ENCODE measurements around the gene VSIG4. TPM values are rescaled to one million over a fixed set of nuclear protein-coding genes. Genes with fewer than 3 reads are reported as not detected.

Gene VSIG4
- total and polyA plus RNA-seq, 2 experiments from 2014 or later, result not detected

DNA sequence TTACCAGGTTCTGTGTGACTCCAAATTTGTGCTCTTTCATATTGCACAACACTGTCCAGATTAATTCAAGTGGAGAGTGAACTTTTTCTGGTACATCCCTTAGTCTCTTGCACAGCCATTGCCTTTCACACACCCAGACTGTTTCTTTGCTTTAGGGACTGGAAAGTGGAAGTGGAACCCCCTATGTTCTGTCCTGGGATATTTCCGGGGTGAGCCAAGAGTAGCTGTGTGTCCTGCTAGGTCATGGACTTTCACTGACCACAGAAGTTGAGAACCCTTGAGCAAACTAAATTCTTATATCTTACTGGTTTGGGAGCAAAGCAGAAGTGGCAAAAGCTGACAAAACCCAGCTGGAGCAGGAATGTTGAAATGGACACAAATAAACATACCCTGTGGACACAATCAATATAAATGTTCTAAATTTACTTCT is 10.3 kb upstream of the VSIG4 start:
- Histone ChIP-seq H3K4me2 (ENCODE audit: unreplicated experiment) (no peak overlapping the region), H3F3A (ENCODE audit: insufficient read depth) (no peaks in the 10 kb centered on the region), H3K9ac (no peak overlapping the region), H3K4me1 (ENCODE audit: insufficient read depth) (no peaks in the 10 kb centered on the region), H3K9me3 (ENCODE audit: low read depth) (no peaks in the 10 kb centered on the region), H3K27ac (no peak overlapping the region), H3K4me3 (no peak overlapping the region), H3K27me3 (replicated peaks; ENCODE audit: insufficient read depth) (no peaks in the 10 kb centered on the region), H4K20me1 (ENCODE audit: insufficient read depth) (no peaks in the 10 kb centered on the region), H3K79me2 (ENCODE audit: insufficient read depth) (no peaks in the 10 kb centered on the region), H3K36me3 (ENCODE audit: low read depth) (no peaks in the 10 kb centered on the region), H3K9me2 (ENCODE audit: insufficient read depth) (no peaks in the 10 kb centered on the region), H2AFZ (no peak overlapping the region)
- DNase-seq, result no peak
- in situ Hi-C loops (cut with MboI), result no loop called here
- WGBS, 2 experiments (ENCODE audit: low coverage in 1 of 2, low lambda C conversion rate in 2 of 2, missing lambda C conversion rate in 2 of 2), result 86 to 90% methylated on average over 1 of the region's 1 CpG
- TF ChIP-seq EZH2 (IDR thresholded peaks at IDR 0.05; ENCODE audit: insufficient read depth, poor library complexity, severe bottlenecking), result no peak
- no peak for TF ChIP-seq EZH2phosphoT487 (IDR thresholded peaks at IDR 0.05; ENCODE audit: insufficient read depth, low read depth)

DNA sequence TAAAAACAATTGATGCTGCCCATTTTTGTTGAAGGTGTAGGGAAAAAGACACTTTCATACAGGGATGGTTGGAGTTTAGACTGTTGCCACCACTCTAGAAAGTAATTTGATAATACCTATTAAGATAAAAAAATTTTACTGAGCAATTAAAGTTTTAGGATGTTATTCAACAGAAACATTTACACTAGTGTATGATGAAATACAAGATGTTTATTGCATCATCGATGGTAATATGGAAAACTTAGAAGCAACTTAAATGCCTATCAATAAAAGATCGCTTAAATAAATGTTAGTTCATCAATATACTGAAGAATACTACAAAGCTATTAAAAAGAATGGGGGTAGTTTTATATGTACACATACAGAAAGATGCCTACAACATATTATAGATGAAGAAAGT is 9.2 kb upstream of the VSIG4 start:
- Histone ChIP-seq H3K27me3 (replicated peaks; ENCODE audit: insufficient read depth) (no peaks in the 10 kb centered on the region), H3K4me2 (ENCODE audit: unreplicated experiment) (no peak overlapping the region), H2AFZ (no peak overlapping the region), H3K9ac (no peak overlapping the region), H4K20me1 (ENCODE audit: insufficient read depth) (no peaks in the 10 kb centered on the region), H3F3A (ENCODE audit: insufficient read depth) (no peaks in the 10 kb centered on the region), H3K4me1 (ENCODE audit: insufficient read depth) (no peaks in the 10 kb centered on the region), H3K36me3 (ENCODE audit: low read depth) (no peaks in the 10 kb centered on the region), H3K79me2 (ENCODE audit: insufficient read depth) (no peaks in the 10 kb centered on the region), H3K9me2 (ENCODE audit: insufficient read depth) (no peaks in the 10 kb centered on the region), H3K9me3 (ENCODE audit: low read depth) (no peaks in the 10 kb centered on the region), H3K27ac (no peak overlapping the region), H3K4me3 (no peak overlapping the region)
- in situ Hi-C loops (cut with MboI), result loop anchor here (25.0 kb wide), 1 partner anchor 688 kb away; no protein-coding TSS in a partner anchor
- no peak for DNase-seq
- no peak for TF ChIP-seq EZH2phosphoT487 (IDR thresholded peaks at IDR 0.05; ENCODE audit: insufficient read depth, low read depth)
- no peak for TF ChIP-seq EZH2 (IDR thresholded peaks at IDR 0.05; ENCODE audit: insufficient read depth, poor library complexity, severe bottlenecking)
- WGBS, 2 experiments (ENCODE audit: low coverage in 1 of 2, low lambda C conversion rate in 2 of 2, missing lambda C conversion rate in 2 of 2), result 76 to 78% methylated on average over 2 of the region's 2 CpGs

DNA sequence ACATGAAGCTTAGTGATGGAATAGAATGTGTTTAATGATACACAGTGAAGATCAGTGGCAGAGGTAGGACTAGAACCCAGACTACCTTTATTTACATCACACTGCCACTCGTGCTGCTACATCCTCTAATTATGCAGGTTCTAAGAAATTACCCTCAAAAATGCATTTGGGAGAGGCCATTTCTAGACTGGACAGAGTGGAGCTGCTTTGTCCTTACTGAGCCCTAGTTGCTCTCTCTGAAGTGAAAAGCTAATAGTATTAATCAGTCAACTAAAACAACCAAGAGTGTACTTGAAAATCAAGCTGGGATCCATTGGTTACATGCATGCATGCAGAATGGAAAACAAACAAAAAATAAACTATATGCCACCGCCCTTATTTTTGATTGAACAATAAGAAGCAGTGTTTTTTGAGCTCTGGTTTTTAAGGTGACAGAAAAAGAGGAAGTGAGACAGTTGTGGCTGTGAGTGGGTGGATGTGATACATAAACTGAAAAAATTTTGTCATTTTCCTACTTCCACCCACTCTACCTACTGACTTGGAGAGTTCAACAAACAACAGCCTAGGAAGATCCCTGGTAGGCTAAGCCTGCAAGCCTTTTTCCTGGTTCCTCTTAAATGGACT is 6.8 kb upstream of the VSIG4 start:
- Histone ChIP-seq H3K9me2 (ENCODE audit: insufficient read depth) (no peaks in the 10 kb centered on the region), H3K36me3 (ENCODE audit: low read depth) (no peaks in the 10 kb centered on the region), H4K20me1 (ENCODE audit: insufficient read depth) (no peaks in the 10 kb centered on the region), H3K27me3 (replicated peaks; ENCODE audit: insufficient read depth) (no peaks in the 10 kb centered on the region), H3K4me2 (ENCODE audit: unreplicated experiment) (no peak overlapping the region), H3K79me2 (ENCODE audit: insufficient read depth) (no peaks in the 10 kb centered on the region), H2AFZ (no peak overlapping the region), H3F3A (ENCODE audit: insufficient read depth) (no peaks in the 10 kb centered on the region), H3K9ac (no peak overlapping the region), H3K27ac (no peak overlapping the region), H3K4me1 (ENCODE audit: insufficient read depth) (no peaks in the 10 kb centered on the region), H3K9me3 (ENCODE audit: low read depth) (no peaks in the 10 kb centered on the region), H3K4me3 (no peak overlapping the region)
- in situ Hi-C loops (cut with MboI), result loop anchor here (25.0 kb wide), 1 partner anchor 691 kb away; no protein-coding TSS in a partner anchor
- DNase-seq, result peak; percentile 0
- 0 to 5% methylated on average over 2 of the region's 2 CpGs for WGBS, 2 experiments (ENCODE audit: low coverage in 1 of 2, low lambda C conversion rate in 2 of 2, missing lambda C conversion rate in 2 of 2)
- TF ChIP-seq EZH2 (IDR thresholded peaks at IDR 0.05; ENCODE audit: insufficient read depth, poor library complexity, severe bottlenecking), result no peak
- no peak for TF ChIP-seq EZH2phosphoT487 (IDR thresholded peaks at IDR 0.05; ENCODE audit: insufficient read depth, low read depth)

DNA sequence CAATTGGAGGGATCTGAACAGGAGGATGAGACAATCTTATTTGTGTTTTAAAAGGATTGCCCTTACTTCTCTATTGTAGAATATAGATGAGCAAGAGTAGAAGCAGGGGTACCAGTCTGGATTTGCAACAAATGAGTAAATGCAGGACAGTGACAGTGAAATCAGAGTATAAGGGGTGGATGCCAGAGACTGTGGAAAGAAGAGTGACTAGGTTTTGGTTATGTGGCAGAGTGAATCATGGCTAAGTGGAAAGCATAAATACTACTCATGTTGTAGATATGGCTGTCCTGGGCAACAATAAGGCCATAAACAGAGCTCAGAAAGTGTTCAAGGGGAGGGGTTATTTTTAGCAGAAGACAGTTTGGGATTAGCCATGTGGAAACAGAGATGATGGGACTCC is 6.0 kb upstream of the VSIG4 start:
- Histone ChIP-seq H2AFZ (no peak overlapping the region), H3K9me3 (ENCODE audit: low read depth) (no peaks in the 10 kb centered on the region), H4K20me1 (ENCODE audit: insufficient read depth) (no peaks in the 10 kb centered on the region), H3K9ac (no peak overlapping the region), H3K4me3 (no peak overlapping the region), H3K36me3 (ENCODE audit: low read depth) (no peaks in the 10 kb centered on the region), H3F3A (ENCODE audit: insufficient read depth) (no peaks in the 10 kb centered on the region), H3K27ac (no peak overlapping the region), H3K9me2 (ENCODE audit: insufficient read depth) (no peaks in the 10 kb centered on the region), H3K4me2 (ENCODE audit: unreplicated experiment) (no peak overlapping the region), H3K79me2 (ENCODE audit: insufficient read depth) (no peaks in the 10 kb centered on the region), H3K27me3 (replicated peaks; ENCODE audit: insufficient read depth) (no peaks in the 10 kb centered on the region), H3K4me1 (ENCODE audit: insufficient read depth) (no peaks in the 10 kb centered on the region)
- peak; percentile 18 for DNase-seq
- no peak for TF ChIP-seq EZH2phosphoT487 (IDR thresholded peaks at IDR 0.05; ENCODE audit: insufficient read depth, low read depth)
- TF ChIP-seq EZH2 (IDR thresholded peaks at IDR 0.05; ENCODE audit: insufficient read depth, poor library complexity, severe bottlenecking), result no peak
- in situ Hi-C loops (cut with MboI), result loop anchor here (25.0 kb wide), 1 partner anchor 691 kb away; no protein-coding TSS in a partner anchor

Data from GM23248 (cell line).